Activated CD4-positive, alpha-beta memory T cell treated with anti-CD3 and anti-CD28 coated beads, Interleukin-2, amount 10 ng/mL, durations not matched to agents 7 days and 5 days (primary cell): Measurements from ENCODE around the gene PCDHGA6. TPM values are rescaled to one million over a fixed set of nuclear protein-coding genes. Genes with fewer than 3 reads are reported as not detected.
A peak's percentile ranks its signal among the peaks of the same experiment; 100 is the strongest.
"Not testable (repeated sequence)": the region's sequence is repeated elsewhere in the genome, so short reads cannot be mapped to it uniquely, and the experiment has no call there.

Source experiments
- CTCF ChIA-PET: fragments of 350-600 bp; sonication (Branson Sonifier 250); formaldehyde crosslinking; loops from one replicate; lab custom pipeline; 2021; ENCODE audit warnings: antibody characterized with exemption, inconsistent platforms; lab: Charles Lee
- POLR2A ChIA-PET: fragments of 350-600 bp; sonication (Branson Sonifier 250); formaldehyde crosslinking; loops from one replicate; lab custom pipeline; 2021; ENCODE audit warnings: antibody characterized with exemption; lab: Charles Lee
- DNase-seq: peaks from one replicate; pipeline ENCODE4 v3.0.0-alpha.2; 2020
- H3K27ac Mint-ChIP-seq: one replicate; pipeline ENCODE4 v1.8.0; 2021; ENCODE audit warnings: mild to moderate bottlenecking, mixed read lengths
- H3K27me3 Mint-ChIP-seq: one replicate; pipeline ENCODE4 v1.8.0; 2021; ENCODE audit warnings: mixed read lengths
- H3K36me3 Mint-ChIP-seq: one replicate; pipeline ENCODE4 v1.8.0; 2021; ENCODE audit warnings: low read depth, mixed read lengths
- H3K4me1 Mint-ChIP-seq: one replicate; pipeline ENCODE4 v1.8.0; 2021; ENCODE audit warnings: mixed read lengths
- H3K4me3 Mint-ChIP-seq: one replicate; pipeline ENCODE4 v1.8.0; 2021; ENCODE audit warnings: mild to moderate bottlenecking, mixed read lengths
- H3K9me3 Mint-ChIP-seq: one replicate; pipeline ENCODE4 v1.8.0; 2021; ENCODE audit warnings: mixed read lengths
- total RNA-seq, 2 experiments: library from RNA; stranded (reverse); gene quantifications; one replicate each; pipeline ENCODE4 v1.2.3, GENCODE V29; 2021

PCDHGA6 gene
- total RNA-seq, 2 experiments from 2014 or later = 0.10 TPM

DNA sequence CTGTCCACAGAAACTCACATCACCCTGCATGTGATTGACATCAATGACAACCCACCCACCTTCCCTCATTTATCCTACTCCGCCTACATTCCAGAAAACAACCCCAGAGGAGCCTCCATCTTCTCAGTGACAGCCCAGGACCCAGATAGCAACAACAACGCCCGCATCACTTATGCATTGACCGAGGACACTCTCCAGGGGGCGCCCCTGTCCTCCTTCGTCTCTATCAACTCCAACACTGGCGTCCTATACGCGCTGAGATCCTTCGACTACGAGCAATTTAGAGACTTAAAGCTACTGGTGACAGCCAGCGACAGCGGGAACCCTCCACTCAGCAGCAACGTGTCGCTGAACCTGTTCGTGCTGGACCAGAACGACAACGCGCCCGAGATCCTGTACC is 28.4 kb upstream of the PCDHGA6 start:
- H3K4me1 Mint-ChIP-seq = peaks cover 2% of the 10 kb centered on the region
- H3K27ac Mint-ChIP-seq = no peak overlapping the region
- H3K36me3 Mint-ChIP-seq = peaks cover 7% of the 10 kb centered on the region
- no peak for DNase-seq
- peaks cover 27% of the 10 kb centered on the region for H3K9me3 Mint-ChIP-seq
- ChIA-PET CTCF (no interaction called here), POLR2A (no interaction called here)
- H3K4me3 Mint-ChIP-seq = no peak overlapping the region
- H3K27me3 Mint-ChIP-seq = peaks cover 3% of the 10 kb centered on the region

DNA sequence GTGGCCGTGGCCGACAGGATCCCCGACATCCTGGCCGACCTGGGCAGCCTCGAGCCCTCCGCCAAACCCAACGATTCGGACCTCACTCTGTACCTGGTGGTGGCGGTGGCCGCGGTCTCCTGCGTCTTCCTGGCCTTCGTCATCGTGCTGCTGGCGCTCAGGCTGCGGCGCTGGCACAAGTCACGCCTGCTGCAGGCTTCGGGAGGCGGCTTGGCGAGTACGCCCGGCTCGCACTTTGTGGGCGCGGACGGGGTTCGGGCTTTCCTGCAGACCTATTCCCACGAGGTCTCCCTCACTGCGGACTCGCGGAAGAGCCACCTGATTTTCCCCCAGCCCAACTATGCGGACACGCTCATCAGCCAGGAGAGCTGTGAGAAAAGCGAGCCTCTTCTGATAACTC is 27.7 kb upstream of the PCDHGA6 start:
- H3K27me3 Mint-ChIP-seq, POLR2A ChIA-PET, H3K4me1 Mint-ChIP-seq, DNase-seq, CTCF ChIA-PET, H3K4me3 Mint-ChIP-seq, H3K27ac Mint-ChIP-seq, H3K36me3 Mint-ChIP-seq: not testable (repeated sequence)
- H3K9me3 Mint-ChIP-seq = peaks cover 27% of the 10 kb centered on the region

DNA sequence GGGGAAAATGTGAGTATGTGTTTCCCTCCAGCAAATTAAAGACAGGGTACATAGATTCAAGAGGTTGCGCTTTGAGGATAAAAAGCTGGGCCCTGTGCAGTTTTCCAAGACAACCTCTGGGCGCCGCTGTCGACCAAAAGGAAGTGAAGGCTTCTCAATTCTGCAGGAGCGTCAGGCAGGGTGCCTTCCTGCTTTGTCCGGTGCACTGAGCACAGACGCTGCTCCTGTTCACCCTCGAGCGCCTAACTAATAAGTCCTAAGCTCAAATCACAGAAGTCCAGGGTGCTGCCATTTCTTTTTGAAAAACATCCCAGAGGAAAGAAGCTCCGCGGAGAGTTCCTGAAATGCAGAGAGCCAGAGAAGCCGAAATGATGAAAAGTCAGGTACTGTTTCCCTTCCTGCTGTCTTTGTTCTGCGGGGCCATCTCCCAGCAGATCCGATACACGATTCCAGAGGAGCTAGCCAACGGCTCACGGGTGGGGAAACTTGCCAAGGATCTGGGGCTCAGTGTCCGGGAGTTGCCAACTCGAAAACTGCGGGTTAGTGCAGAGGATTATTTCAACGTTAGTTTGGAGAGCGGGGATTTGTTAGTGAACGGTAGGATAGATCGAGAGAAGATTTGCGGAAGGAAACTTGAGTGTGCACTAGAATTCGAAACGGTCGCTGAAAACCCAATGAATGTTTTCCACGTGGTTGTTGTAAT is 23.6 kb upstream of the PCDHGA6 start, which contains the start of gene PCDHGB1:
PCDHGB1 (plus strand) TSS at position 183 of the 703 bp plus-strand sequence; CDS start at position 345, 162 bp downstream.
- peak; percentile 47 for DNase-seq
- CTCF ChIA-PET = interaction anchor here (0.9 to 1.4 kb wide), 8 partner anchors 19 to 214 kb away, joined by 3 to 4 read pairs (median 3); partner anchors contain the start of genes PCDHGA1, PCDHGB3, PCDHGB7 and TAF7
- Mint-ChIP-seq H3K27ac (no peak within 1 kb of the TSS), H3K36me3 (peaks cover 8% of the 10 kb centered on the region), H3K4me3 (no peak within 1 kb of the TSS), H3K9me3 (peaks cover 20% of the 10 kb centered on the region), H3K27me3 (peaks cover 10% of the 10 kb centered on the region), H3K4me1 (peaks cover 2% of the 10 kb centered on the region)
- POLR2A ChIA-PET = interaction anchor here (1.0 kb wide), 1 partner anchor 29 kb away, joined by 3 read pairs; the partner anchor contains the start of gene TAF7

GRCh38 chr5:141351591-141351990 is 22.1 kb upstream of the PCDHGA6 start:
- Mint-ChIP-seq H3K4me1 (peaks cover 2% of the 10 kb centered on the region), H3K9me3 (peaks cover 12% of the 10 kb centered on the region), H3K36me3 (peaks cover 5% of the 10 kb centered on the region), H3K27ac (no peak overlapping the region), H3K4me3 (no peak overlapping the region), H3K27me3 (peaks cover 14% of the 10 kb centered on the region)
- ChIA-PET CTCF (no interaction called here), POLR2A (no interaction called here)
- no peak for DNase-seq

DNA sequence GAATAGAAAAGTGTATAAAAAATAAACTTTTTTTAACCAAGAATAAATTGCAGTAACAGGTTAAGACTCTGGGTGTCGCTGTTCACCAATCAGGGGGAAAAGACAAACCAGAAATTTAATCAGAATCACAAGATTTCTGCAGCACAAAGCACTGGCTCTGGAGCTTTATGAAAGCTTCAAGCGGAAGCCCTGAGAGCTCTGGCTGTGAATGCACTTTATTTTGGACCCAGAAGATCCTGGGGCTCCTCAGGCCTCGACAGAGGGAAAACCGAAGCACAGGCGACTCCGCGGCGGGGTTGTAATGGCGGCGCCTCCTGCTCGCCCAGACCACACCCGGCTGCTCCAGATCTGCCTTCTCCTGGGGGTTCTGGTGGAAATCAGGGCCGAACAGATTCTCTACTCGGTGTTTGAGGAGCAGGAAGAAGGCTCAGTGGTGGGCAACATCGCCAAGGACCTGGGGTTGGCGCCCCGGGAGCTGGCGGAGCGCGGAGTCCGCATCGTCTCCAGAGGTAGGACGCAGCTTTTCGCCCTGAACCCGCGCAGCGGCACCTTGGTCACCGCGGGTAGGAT is 18.7 kb upstream of the PCDHGA6 start, which contains the start of gene PCDHGA4:
PCDHGA4 (plus strand) TSS at position 122 of the 570 bp plus-strand sequence; CDS start at position 209, 87 bp downstream.
- no peak for DNase-seq
- Mint-ChIP-seq H3K27me3 (peaks cover 21% of the 10 kb centered on the region), H3K9me3 (peaks cover 11% of the 10 kb centered on the region), H3K27ac (no peak within 1 kb of the TSS), H3K36me3 (peaks cover 8% of the 10 kb centered on the region), H3K4me1 (peaks cover 4% of the 10 kb centered on the region), H3K4me3 (no peak within 1 kb of the TSS)
- CTCF ChIA-PET = interaction anchor here (0.6 to 1.8 kb wide), 5 partner anchors 29 to 66 kb away, joined by 3 to 6 read pairs (median 3); partner anchors contain the start of genes PCDHGA11 and TAF7
- POLR2A ChIA-PET = interaction anchor here (0.7 kb wide), 1 partner anchor 8 kb away, joined by 3 read pairs; no protein-coding TSS in a partner anchor

DNA sequence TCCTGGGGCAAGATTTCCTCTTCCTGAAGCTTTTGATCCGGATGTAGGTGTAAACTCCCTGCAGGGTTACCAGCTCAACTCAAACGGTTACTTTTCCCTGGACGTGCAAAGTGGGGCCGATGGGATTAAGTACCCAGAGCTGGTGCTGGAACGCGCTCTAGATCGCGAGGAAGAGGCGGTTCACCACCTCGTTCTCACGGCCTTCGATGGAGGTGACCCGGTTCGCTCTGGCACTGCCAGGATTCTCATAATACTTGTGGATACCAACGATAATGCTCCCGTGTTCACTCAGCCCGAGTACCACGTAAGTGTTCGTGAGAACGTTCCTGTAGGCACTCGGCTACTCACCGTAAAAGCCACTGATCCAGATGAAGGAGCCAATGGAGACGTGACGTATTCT is 18.1 kb upstream of the PCDHGA6 start:
- H3K36me3 Mint-ChIP-seq = peaks cover 8% of the 10 kb centered on the region
- peaks cover 2% of the 10 kb centered on the region for H3K4me1 Mint-ChIP-seq
- H3K27me3 Mint-ChIP-seq = peaks cover 23% of the 10 kb centered on the region
- no peak for DNase-seq
- ChIA-PET CTCF (interaction anchor here (0.6 to 1.5 kb wide), 4 partner anchors 30 to 65 kb away, joined by 3 to 4 read pairs (median 3); partner anchors contain the start of gene PCDHGA11), POLR2A (interaction anchor here (0.7 kb wide), 1 partner anchor 9 kb away, joined by 3 read pairs; no protein-coding TSS in a partner anchor)
- H3K4me3 Mint-ChIP-seq = no peak overlapping the region
- peaks cover 11% of the 10 kb centered on the region for H3K9me3 Mint-ChIP-seq
- H3K27ac Mint-ChIP-seq = no peak overlapping the region

- no peak for DNase-seq
- Mint-ChIP-seq H3K27ac (no peak overlapping the region), H3K4me1 (peaks cover 2% of the 10 kb centered on the region), H3K36me3 (peaks cover 9% of the 10 kb centered on the region), H3K4me3 (no peak overlapping the region), H3K27me3 (peaks cover 28% of the 10 kb centered on the region), H3K9me3 (peaks cover 16% of the 10 kb centered on the region)
- CTCF ChIA-PET = interaction anchor here (0.8 kb wide), 1 partner anchor 41 kb away, joined by 3 read pairs; no protein-coding TSS in a partner anchor
- POLR2A ChIA-PET = no interaction called here
These were observed 17.6 kb upstream of the PCDHGA6 start for GRCh38 chr5:141356133-141356532.

DNA sequence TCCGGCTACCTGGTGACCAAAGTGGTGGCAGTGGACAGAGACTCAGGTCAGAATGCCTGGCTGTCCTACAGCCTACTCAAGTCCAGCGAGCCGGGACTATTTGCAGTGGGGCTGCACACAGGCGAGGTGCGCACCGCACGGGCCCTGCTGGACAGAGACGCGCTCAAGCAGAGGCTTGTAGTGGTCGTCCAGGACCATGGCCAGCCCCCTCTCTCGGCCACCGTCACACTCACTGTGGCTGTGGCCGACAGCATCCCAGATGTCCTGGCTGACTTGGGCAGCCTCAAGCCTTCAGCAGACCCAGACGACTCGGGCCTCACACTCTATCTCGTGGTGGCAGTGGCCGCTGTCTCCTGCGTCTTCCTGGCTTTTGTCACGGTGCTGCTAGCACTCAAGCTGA is 16.7 kb upstream of the PCDHGA6 start:
- Mint-ChIP-seq H3K27ac (no peak overlapping the region), H3K4me1 (peaks cover 2% of the 10 kb centered on the region), H3K27me3 (peaks cover 32% of the 10 kb centered on the region), H3K36me3 (peaks cover 9% of the 10 kb centered on the region), H3K4me3 (no peak overlapping the region), H3K9me3 (peaks cover 18% of the 10 kb centered on the region)
- CTCF ChIA-PET = no interaction called here
- no peak for DNase-seq
- POLR2A ChIA-PET = no interaction called here

- peak within 1 kb of the TSS; percentile 68 for H3K4me3 Mint-ChIP-seq
- no peak for DNase-seq
- ChIA-PET CTCF (interaction anchor here (1.0 kb wide), 1 partner anchor 39 kb away, joined by 4 read pairs; the partner anchor contains the start of gene TAF7), POLR2A (no interaction called here)
- peak within 1 kb of the TSS; percentile 36 for H3K27ac Mint-ChIP-seq
- peaks cover 20% of the 10 kb centered on the region for H3K9me3 Mint-ChIP-seq
- H3K4me1 Mint-ChIP-seq = peaks cover 2% of the 10 kb centered on the region
- peaks cover 53% of the 10 kb centered on the region for H3K27me3 Mint-ChIP-seq
- peaks cover 10% of the 10 kb centered on the region for H3K36me3 Mint-ChIP-seq
These were observed 13.8 kb upstream of the PCDHGA6 start, which contains the start of gene PCDHGB2 for GRCh38 chr5:141359790-141360426. Gene PCDHGB2, plus strand, starts transcription at chr5:141359994. Its CDS starts 142 bp downstream, at chr5:141360136.

DNA sequence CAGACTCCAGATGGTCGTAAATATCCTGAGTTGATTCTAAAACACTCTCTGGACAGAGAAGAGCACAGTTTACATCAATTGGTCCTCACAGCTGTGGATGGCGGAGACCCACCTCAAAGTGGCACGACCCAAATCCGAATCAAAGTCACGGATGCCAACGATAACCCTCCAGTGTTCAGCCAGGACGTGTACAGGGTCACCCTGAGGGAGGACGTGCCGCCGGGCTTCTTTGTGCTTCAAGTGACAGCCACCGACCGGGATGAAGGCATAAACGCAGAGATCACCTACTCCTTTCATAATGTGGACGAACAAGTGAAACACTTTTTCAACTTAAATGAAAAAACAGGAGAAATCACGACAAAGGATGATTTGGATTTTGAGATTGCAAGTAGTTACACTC is 13.0 kb upstream of the PCDHGA6 start:
- ChIA-PET CTCF (no interaction called here), POLR2A (no interaction called here)
- Mint-ChIP-seq H3K36me3 (peaks cover 13% of the 10 kb centered on the region), H3K27me3 (peaks cover 61% of the 10 kb centered on the region), H3K9me3 (peaks cover 26% of the 10 kb centered on the region), H3K4me1 (peaks cover 2% of the 10 kb centered on the region), H3K27ac (no peak overlapping the region), H3K4me3 (no peak overlapping the region)
- DNase-seq = no peak

DNA sequence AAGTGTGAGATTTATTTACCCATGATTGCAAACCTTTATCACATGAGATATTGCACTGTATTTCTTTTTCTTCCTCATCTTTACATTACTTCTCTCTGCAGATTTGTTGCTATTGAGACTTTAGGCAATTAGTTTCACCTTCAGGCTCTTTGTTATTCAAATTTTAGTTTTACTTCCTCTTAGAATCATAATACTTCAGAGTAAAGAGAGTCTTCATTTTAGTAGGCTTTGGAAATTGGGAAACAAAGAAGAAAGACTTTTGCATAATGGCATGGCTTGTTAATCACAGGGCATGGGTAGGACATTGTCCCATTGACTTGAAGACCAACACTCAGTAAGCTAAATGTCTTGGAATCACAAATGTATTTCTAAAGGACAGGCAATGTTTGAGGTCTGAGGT is 11.0 kb upstream of the PCDHGA6 start:
- H3K27ac Mint-ChIP-seq = no peak overlapping the region
- DNase-seq = no peak
- H3K9me3 Mint-ChIP-seq = peaks cover 24% of the 10 kb centered on the region
- H3K27me3 Mint-ChIP-seq = peaks cover 60% of the 10 kb centered on the region
- ChIA-PET POLR2A (no interaction called here), CTCF (no interaction called here)
- peaks cover 2% of the 10 kb centered on the region for H3K4me1 Mint-ChIP-seq
- H3K4me3 Mint-ChIP-seq = no peak overlapping the region
- peaks cover 18% of the 10 kb centered on the region for H3K36me3 Mint-ChIP-seq

GRCh38 chr5:141363952-141364660 is 9.6 kb upstream of the PCDHGA6 start, which contains the start of gene PCDHGA5:
Gene PCDHGA5, plus strand, starts transcription at chr5:141364162. Its CDS starts 169 bp downstream, at chr5:141364331.
- no peak within 1 kb of the TSS for H3K4me3 Mint-ChIP-seq
- H3K27me3 Mint-ChIP-seq = peaks cover 59% of the 10 kb centered on the region
- no peak for DNase-seq
- peaks cover 24% of the 10 kb centered on the region for H3K9me3 Mint-ChIP-seq
- CTCF ChIA-PET = interaction anchor here (1.3 kb wide), 1 partner anchor 49 kb away, joined by 3 read pairs; the partner anchor contains the start of gene PCDHGA10
- H3K4me1 Mint-ChIP-seq = peaks cover 2% of the 10 kb centered on the region
- H3K27ac Mint-ChIP-seq = no peak within 1 kb of the TSS
- peaks cover 18% of the 10 kb centered on the region for H3K36me3 Mint-ChIP-seq
- POLR2A ChIA-PET = no interaction called here
